Esophagus muscularis mucosa (tissue), 4 donors: ENCODE results near the gene TSPAN5. TPM values are rescaled to one million over a fixed set of nuclear protein-coding genes. Genes with fewer than 3 reads are reported as not detected.

Experiments used
- DNase-seq: peaks from one replicate; pipeline ENCODE4 v3.0.0-alpha.2; 2017; ENCODE audit errors: extremely low spot score
- H3K27ac ChIP-seq, 4 donors: fragments of 200-600 bp; sonication (generic); replicated peaks in 1 of 4; 1 replicate in 3 of 4; 2 replicates in 1 of 4; pipeline ENCODE4 v1.5.1; 2016 to 2019; ENCODE audit warnings: mild to moderate bottlenecking in 1 of 4
- H3K27me3 ChIP-seq, 4 donors: fragments of 200-600 bp; sonication (generic); one replicate each; pipeline versions ENCODE4 v1.5.1 to v1.6.0; 2016 to 2019
- H3K36me3 ChIP-seq, 4 donors: fragments of 200-600 bp; sonication (generic); one replicate each; pipeline ENCODE4 v1.5.1; 2016 to 2019
- H3K4me1 ChIP-seq, 4 donors: fragments of 200-600 bp; sonication (generic); one replicate each; pipeline ENCODE4 v1.5.1; 2016 to 2019
- H3K4me3 ChIP-seq, 4 donors: fragments of 200-600 bp; sonication (generic); 1 replicate in 2 of 4; 2 replicates in 2 of 4; pipeline ENCODE4 v1.5.1; 2016 to 2019; ENCODE audit warnings: mild to moderate bottlenecking in 4 of 4, moderate library complexity in 1 of 4
- H3K9me3 ChIP-seq, 4 donors: fragments of 200-600 bp; sonication (generic); 1 replicate in 3 of 4; 2 replicates in 1 of 4; pipeline ENCODE4 v1.5.1; 2016 to 2019
- CTCF ChIP-seq, 3 experiments: fragments of 200-600 bp in 2 of 3; fragments of 450-650 bp in 1 of 3; sonication (generic) in 2 of 3; IDR thresholded peaks; one replicate each; pipeline ENCODE4 v1.5.1; 2017 to 2019; ENCODE audit warnings: antibody characterized with exemption in 3 of 3, mild to moderate bottlenecking in 2 of 3, moderate library complexity in 1 of 3
- EP300 ChIP-seq: sonication (generic); formaldehyde crosslinking; IDR thresholded peaks from one replicate; pipeline ENCODE4 v1.6.1; 2017; ENCODE audit warnings: antibody characterized with exemption
- POLR2A ChIP-seq: fragments of 450-650 bp; IDR thresholded peaks from one replicate; pipeline ENCODE4 v1.6.1; 2017; ENCODE audit warnings: antibody characterized with exemption, moderate library complexity, mild to moderate bottlenecking, low read depth
- POLR2AphosphoS5 ChIP-seq, 2 donors: sonication (generic); formaldehyde crosslinking; IDR thresholded peaks; one replicate each; pipeline ENCODE4 v1.6.1; 2017; ENCODE audit warnings: antibody characterized with exemption in 2 of 2
- WGBS: methylation state at CpG from one replicate; pipeline ENCODE4 v1.1.5; 2018; 5-methylcytosine and 5-hydroxymethylcytosine counted together
- intact Hi-C: fragments of 100-400 bp; cut with DNase I; formaldehyde crosslinking; loops from one replicate; pipeline ENCODE4 v1.15.1; 2023
- total RNA-seq, 4 donors: library from RNA; depleted of rRNA; stranded (reverse); fragments of >200 nt; gene quantifications; one replicate each; pipeline versions ENCODE4 v1.1.0 to v1.2.1, GENCODE V29; 2016

Gene TSPAN5
- total RNA-seq, 4 donors from 2014 or later: 9.1 to 16.8 (median 13.3) TPM

- no peak for DNase-seq
- no peak for TF ChIP-seq EP300
- no peak for TF ChIP-seq POLR2A
- no peak for TF ChIP-seq POLR2AphosphoS5 (IDR thresholded peaks at IDR 0.05)
- no peak for TF ChIP-seq CTCF (IDR thresholded peaks at IDR 0.05)
- Histone ChIP-seq H3K27me3 (no peaks in the 10 kb centered on the region), H3K9me3 (no peaks in the 10 kb centered on the region), H3K4me3 (no peak overlapping the region), H3K4me1 (peaks cover 8 to 36% (median 24%) of the 10 kb centered on the region in 4 donors), H3K36me3 (no peaks in the 10 kb centered on the region), H3K27ac (no peak overlapping the region)
- 88% methylated on average over 4 of the region's 4 CpGs for WGBS
- intact Hi-C loops: loop anchor here (10.0 kb wide), 1 partner anchor 263 kb away; the partner anchor contains the start of gene EIF4E
Measured at GRCh38 chr4:98662055-98662453, 3.6 kb upstream of the TSPAN5 start.

GRCh38 chr4:98661371-98662054 is 3.1 kb upstream of the TSPAN5 start:
- no peak for DNase-seq
- Histone ChIP-seq H3K36me3 (no peaks in the 10 kb centered on the region), H3K27ac (no peak overlapping the region), H3K4me1 (peaks cover 11 to 41% (median 29%) of the 10 kb centered on the region in 4 donors), H3K27me3 (no peaks in the 10 kb centered on the region), H3K4me3 (no peak overlapping the region), H3K9me3 (no peaks in the 10 kb centered on the region)
- intact Hi-C loops: loop anchor here (10.0 kb wide), 1 partner anchor 263 kb away; the partner anchor contains the start of gene EIF4E
- WGBS: 59% methylated on average over 3 of the region's 3 CpGs
- TF ChIP-seq EP300: no peak
- TF ChIP-seq POLR2A: no peak
- TF ChIP-seq POLR2AphosphoS5 (IDR thresholded peaks at IDR 0.05): no peak
- no peak for TF ChIP-seq CTCF (IDR thresholded peaks at IDR 0.05)

GRCh38 chr4:98659741-98660462 is 1.5 kb upstream of the TSPAN5 start:
- peak overlapping the region in 1 of 4 donors; percentile 75 for H3K4me3 ChIP-seq
- intact Hi-C loops: loop anchor here (5.0 to 10.0 kb wide), 2 partner anchors 193 to 265 kb away; partner anchors contain the start of gene EIF4E
- peaks cover 11 to 53% (median 42%) of the 10 kb centered on the region in 4 donors for H3K4me1 ChIP-seq
- H3K36me3 ChIP-seq: no peaks in the 10 kb centered on the region
- no peak for TF ChIP-seq CTCF (IDR thresholded peaks at IDR 0.05)
- TF ChIP-seq EP300: no peak
- TF ChIP-seq POLR2AphosphoS5 (IDR thresholded peaks at IDR 0.05): peak in 1 of 2 donors; percentile 18
- no peaks in the 10 kb centered on the region for H3K9me3 ChIP-seq
- WGBS: 69% methylated on average over 7 of the region's 7 CpGs
- H3K27me3 ChIP-seq: no peaks in the 10 kb centered on the region
- H3K27ac ChIP-seq: peak overlapping the region; percentile 77 to 84 (median 81)
- DNase-seq: no peak

- Histone ChIP-seq H3K9me3 (no peaks in the 10 kb centered on the region), H3K4me3 (peak overlapping the region; percentile 74 to 78 (median 76)), H3K27me3 (no peaks in the 10 kb centered on the region), H3K36me3 (no peaks in the 10 kb centered on the region), H3K27ac (peak overlapping the region; percentile 77 to 84 (median 81)), H3K4me1 (peaks cover 11 to 58% (median 46%) of the 10 kb centered on the region in 4 donors)
- DNase-seq: no peak
- intact Hi-C loops: loop anchor here (5.0 kb wide), 1 partner anchor 192 kb away; no protein-coding TSS in a partner anchor
- TF ChIP-seq POLR2AphosphoS5 (IDR thresholded peaks at IDR 0.05): no peak
- no peak for TF ChIP-seq EP300
- no peak for TF ChIP-seq POLR2A
- no peak for TF ChIP-seq CTCF (IDR thresholded peaks at IDR 0.05)
- 13% methylated on average over 17 of the region's 17 CpGs for WGBS
Measured at GRCh38 chr4:98659106-98659592, 738 bp upstream of the TSPAN5 start.
